ENCODE measurements around the gene KLHL21. TPM values are rescaled to one million over a fixed set of nuclear protein-coding genes. Genes with fewer than 3 reads are reported as not detected.
"Not testable (repeated sequence)": the region's sequence is repeated elsewhere in the genome, so short reads cannot be mapped to it uniquely, and the experiment has no call there.

KLHL21 gene
- total RNA-seq, 2 donors from 2014 or later, result 142 to 156 TPM

DNA sequence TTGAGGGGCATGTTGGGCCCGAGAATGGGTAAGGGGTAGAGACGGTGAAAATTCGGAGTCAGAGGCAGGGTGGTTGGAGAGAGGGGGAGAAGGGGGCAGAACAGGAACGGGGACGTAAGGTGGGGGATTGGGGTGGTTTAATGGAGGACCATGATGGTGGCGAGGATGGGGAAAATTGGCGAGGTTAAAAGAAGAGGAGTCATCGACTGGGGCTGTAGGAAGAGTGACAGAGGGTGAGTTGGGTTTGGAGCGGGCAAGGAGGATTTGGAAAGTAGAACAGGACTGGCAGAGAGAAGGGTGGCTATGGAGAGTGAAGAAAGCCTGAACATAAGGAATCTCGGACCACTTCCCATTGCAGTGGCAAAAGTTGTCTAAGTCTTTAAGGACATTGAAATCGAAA is 33.6 kb downstream of the KLHL21 start:
- Histone ChIP-seq H3K36me3 (no peaks in the 10 kb centered on the region), H3K9me3 (no peaks in the 10 kb centered on the region), H3K27ac (no peak overlapping the region), H3K4me3 (no peak overlapping the region), H3K4me1 (ENCODE audit: control insufficient read depth in 1 of 2, low read depth in 2 of 2) (no peaks in the 10 kb centered on the region), H3K27me3 (replicated peaks; ENCODE audit: insufficient read depth) (no peaks in the 10 kb centered on the region)
- DNase-seq (ENCODE audit: low spot score) (no peak), ATAC-seq (ENCODE audit: insufficient number of reproducible peaks, low FRiP score, low read depth) (no peak)
- TF ChIP-seq, protein P1, sequence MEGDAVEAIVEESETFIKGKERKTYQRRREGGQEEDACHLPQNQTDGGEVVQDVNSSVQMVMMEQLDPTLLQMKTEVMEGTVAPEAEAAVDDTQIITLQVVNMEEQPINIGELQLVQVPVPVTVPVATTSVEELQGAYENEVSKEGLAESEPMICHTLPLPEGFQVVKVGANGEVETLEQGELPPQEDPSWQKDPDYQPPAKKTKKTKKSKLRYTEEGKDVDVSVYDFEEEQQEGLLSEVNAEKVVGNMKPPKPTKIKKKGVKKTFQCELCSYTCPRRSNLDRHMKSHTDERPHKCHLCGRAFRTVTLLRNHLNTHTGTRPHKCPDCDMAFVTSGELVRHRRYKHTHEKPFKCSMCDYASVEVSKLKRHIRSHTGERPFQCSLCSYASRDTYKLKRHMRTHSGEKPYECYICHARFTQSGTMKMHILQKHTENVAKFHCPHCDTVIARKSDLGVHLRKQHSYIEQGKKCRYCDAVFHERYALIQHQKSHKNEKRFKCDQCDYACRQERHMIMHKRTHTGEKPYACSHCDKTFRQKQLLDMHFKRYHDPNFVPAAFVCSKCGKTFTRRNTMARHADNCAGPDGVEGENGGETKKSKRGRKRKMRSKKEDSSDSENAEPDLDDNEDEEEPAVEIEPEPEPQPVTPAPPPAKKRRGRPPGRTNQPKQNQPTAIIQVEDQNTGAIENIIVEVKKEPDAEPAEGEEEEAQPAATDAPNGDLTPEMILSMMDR (IDR thresholded peaks at IDR 0.05), result no peak

DNA sequence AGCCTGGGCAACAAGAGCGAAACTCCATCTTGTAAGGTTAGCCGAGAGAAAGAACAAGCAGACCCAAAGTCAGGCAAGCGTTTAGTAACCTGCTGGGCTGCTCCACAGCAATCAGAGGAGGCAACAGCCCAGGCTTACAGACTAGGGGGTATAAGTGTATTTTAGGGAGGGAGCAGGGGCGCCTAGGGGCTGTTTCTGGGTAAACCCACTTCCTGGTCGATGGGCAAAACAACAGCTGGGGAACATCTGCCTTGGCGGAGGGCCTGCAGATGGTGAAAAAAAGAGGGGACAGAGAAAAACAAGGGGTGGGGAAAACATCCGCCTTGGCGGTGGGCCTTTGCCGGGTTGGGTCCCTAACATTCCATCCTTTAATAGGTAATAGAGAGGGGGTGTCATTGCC is 42.4 kb downstream of the KLHL21 start:
- ATAC-seq (ENCODE audit: insufficient number of reproducible peaks, low FRiP score, low read depth), result no peak
- H3K36me3 ChIP-seq, result no peaks in the 10 kb centered on the region

DNA sequence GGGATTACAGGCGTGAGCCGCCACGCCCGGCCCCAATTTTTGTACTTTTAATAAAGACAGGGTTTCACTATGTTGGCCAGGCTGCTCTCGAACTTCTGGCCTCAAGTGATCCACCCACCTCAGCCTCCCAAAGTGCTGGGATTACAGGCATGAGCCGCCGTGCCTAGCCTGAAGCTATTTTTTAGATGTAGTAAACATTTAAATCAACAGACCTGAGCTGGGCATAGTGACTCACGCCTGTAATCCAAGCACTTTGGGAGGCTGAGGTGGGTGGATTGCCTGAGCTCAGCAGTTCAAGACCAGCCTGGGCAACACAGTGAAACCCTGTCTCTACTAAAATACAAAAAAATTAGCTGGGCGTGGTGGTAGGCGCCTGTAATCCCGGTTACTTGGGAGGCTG is 43.5 kb downstream of the KLHL21 start:
- peaks cover 6 to 10% of the 10 kb centered on the region in 2 donors for H3K4me1 ChIP-seq (ENCODE audit: control insufficient read depth in 1 of 2, low read depth in 2 of 2)
- H3K36me3 ChIP-seq; ATAC-seq (ENCODE audit: insufficient number of reproducible peaks, low FRiP score, low read depth); H3K4me3 ChIP-seq; H3K9me3 ChIP-seq; DNase-seq (ENCODE audit: low spot score); H3K27me3 ChIP-seq (replicated peaks; ENCODE audit: insufficient read depth); H3K27ac ChIP-seq: not testable (repeated sequence)

More for the DNA sequence above, 42.4 kb downstream of the KLHL21 start:
- Histone ChIP-seq H3K27ac (no peak overlapping the region), H3K9me3 (no peaks in the 10 kb centered on the region), H3K27me3 (replicated peaks; ENCODE audit: insufficient read depth) (no peaks in the 10 kb centered on the region), H3K4me3 (no peak overlapping the region), H3K4me1 (ENCODE audit: control insufficient read depth in 1 of 2, low read depth in 2 of 2) (peaks cover 0 to 3% of the 10 kb centered on the region in 2 donors)
- TF ChIP-seq, protein P1 (IDR thresholded peaks at IDR 0.05), result no peak
- no peak for DNase-seq (ENCODE audit: low spot score)

DNA sequence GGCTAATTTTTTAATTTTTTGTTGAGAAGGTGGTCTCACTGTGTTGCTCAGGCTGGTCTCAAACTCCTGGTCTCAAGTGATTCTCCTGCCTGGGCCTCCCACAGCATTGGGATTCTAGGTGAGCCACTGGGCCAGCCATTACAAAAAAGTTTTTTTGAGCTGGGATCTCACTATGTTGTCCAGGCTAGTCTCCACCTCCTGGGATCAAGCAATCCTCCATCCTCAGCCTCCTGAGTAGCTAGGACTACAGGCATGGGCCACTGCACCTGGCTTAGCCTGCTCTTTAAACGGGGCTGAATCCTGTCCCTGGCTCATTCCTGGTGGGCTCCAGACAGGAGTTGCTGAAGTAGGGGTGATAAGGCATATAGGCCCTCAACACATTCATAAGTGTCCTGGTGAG is 45.1 kb downstream of the KLHL21 start:
- TF ChIP-seq, protein P1 (IDR thresholded peaks at IDR 0.05), result no peak
- H3K27me3 ChIP-seq (replicated peaks; ENCODE audit: insufficient read depth), result no peaks in the 10 kb centered on the region
- H3K27ac ChIP-seq, result no peak overlapping the region
- DNase-seq (ENCODE audit: low spot score), result no peak
- H3K4me1 ChIP-seq (ENCODE audit: control insufficient read depth in 1 of 2, low read depth in 2 of 2), result peaks cover 15 to 23% of the 10 kb centered on the region in 2 donors
- H3K9me3 ChIP-seq, result no peaks in the 10 kb centered on the region
- H3K4me3 ChIP-seq, result no peak overlapping the region
- ATAC-seq (ENCODE audit: insufficient number of reproducible peaks, low FRiP score, low read depth), result no peak
- H3K36me3 ChIP-seq, result no peaks in the 10 kb centered on the region

DNA sequence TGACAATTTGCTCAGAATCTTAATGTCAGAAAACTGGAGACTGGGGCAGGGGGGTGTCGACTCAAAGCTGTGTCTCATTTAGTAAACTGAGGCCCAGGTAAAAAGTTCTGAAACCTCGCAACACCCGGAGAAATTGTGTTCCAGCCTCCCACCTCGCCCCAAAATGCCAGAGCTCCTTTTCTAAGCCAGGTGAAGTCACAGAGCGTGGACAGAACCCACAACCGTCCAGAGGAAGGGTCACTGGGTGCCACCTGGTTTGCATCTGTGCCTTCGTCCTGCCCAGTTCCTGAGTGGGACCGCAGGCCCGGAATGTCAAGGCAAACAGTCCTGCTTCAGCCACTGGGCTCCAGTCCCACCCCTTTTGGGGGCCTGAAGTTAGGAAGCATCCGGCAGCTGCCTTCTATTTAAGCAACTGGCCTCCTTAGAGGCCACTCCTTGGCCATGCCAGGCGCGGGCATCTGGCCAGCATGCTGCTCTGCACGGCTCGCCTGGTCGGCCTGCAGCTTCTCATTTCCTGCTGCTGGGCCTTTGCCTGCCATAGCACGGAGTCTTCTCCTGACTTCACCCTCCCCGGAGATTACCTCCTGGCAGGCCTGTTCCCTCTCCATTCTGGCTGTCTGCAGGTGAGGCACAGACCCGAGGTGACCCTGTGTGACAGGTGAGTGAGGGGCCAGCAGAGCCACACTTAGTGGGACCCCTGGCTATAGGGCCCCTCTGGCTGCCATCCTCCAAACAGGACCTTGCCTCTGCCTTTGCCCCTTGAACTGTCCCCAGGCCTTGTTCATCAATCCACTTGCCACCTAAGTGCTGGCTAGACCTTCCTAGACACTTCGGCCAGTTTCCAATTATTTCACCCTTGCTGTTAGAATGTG is 47.5 kb downstream of the KLHL21 start, which contains the start of gene TAS1R1:
Gene TAS1R1, plus strand, starts transcription at position 401 of the 872 bp plus-strand sequence. Its CDS starts 67 bp downstream, at position 468.
- no peaks in the 10 kb centered on the region for H3K9me3 ChIP-seq
- H3K27ac ChIP-seq, result peak within 1 kb of the TSS; percentile 50 to 59
- peaks cover 16 to 25% of the 10 kb centered on the region in 2 donors for H3K4me1 ChIP-seq (ENCODE audit: control insufficient read depth in 1 of 2, low read depth in 2 of 2)
- H3K27me3 ChIP-seq (replicated peaks; ENCODE audit: insufficient read depth), result no peaks in the 10 kb centered on the region
- H3K4me3 ChIP-seq, result peak within 1 kb of the TSS; percentile 91
- DNase-seq (ENCODE audit: low spot score) (peak; percentile 7), ATAC-seq (ENCODE audit: insufficient number of reproducible peaks, low FRiP score, low read depth) (peak; percentile 58)
- peaks cover 7% of the 10 kb centered on the region for H3K36me3 ChIP-seq
- TF ChIP-seq, protein P1 (IDR thresholded peaks at IDR 0.05), result no peak
